HepG2 (cell line): ENCODE data around the gene CFAP69. TPM values are rescaled to one million over a fixed set of nuclear protein-coding genes. Genes with fewer than 3 reads are reported as not detected.

Experiments
- FOXM1 ChIP-seq: sonication (generic); formaldehyde crosslinking; IDR thresholded peaks from 2 replicates; pipeline ENCODE4 v1.5.0; 2020; ENCODE audit warnings: missing genetic modification reagents
- HDAC6 ChIP-seq: fragments of 200-600 bp; sonication (generic); IDR thresholded peaks from 2 replicates; pipeline ENCODE4 v1.7.0; 2017; ENCODE audit warnings: mild to moderate bottlenecking, antibody characterized with exemption, low read length, low read depth
- IRF2 ChIP-seq: IDR thresholded peaks from 2 replicates; pipeline ENCODE4 v1.6.1; 2018; ENCODE audit warnings: missing genetic modification reagents, missing compliant biosample characterization
- KMT2A ChIP-seq: sonication (generic); formaldehyde crosslinking; IDR thresholded peaks from 2 replicates; pipeline ENCODE4 v1.4.0; 2020; ENCODE audit warnings: missing genetic modification reagents
- MAFG ChIP-seq: sonication (generic); formaldehyde crosslinking; IDR thresholded peaks from 2 replicates; pipeline ENCODE4 v1.5.1; 2020; ENCODE audit warnings: mild to moderate bottlenecking, missing genetic modification reagents
- NAIF1 ChIP-seq: sonication (generic); formaldehyde crosslinking; IDR thresholded peaks from 2 replicates; pipeline ENCODE4 v1.5.0; 2020; ENCODE audit warnings: mild to moderate bottlenecking, missing genetic modification reagents, borderline replicate concordance
- SNAI1 ChIP-seq: sonication (generic); formaldehyde crosslinking; IDR thresholded peaks from 2 replicates; pipeline ENCODE4 v1.5.0; 2020; ENCODE audit warnings: mild to moderate bottlenecking, missing genetic modification reagents, borderline replicate concordance
- TEAD3 ChIP-seq: optimal IDR thresholded peaks from 2 replicates; pipeline ENCODE3; 2016; ENCODE audit warnings: borderline replicate concordance
- THAP11 ChIP-seq: IDR thresholded peaks from 2 replicates; pipeline ENCODE4 v1.6.1; 2016; ENCODE audit warnings: missing biosample characterization, missing genetic modification reagents
- ZFP82 ChIP-seq: sonication (generic); formaldehyde crosslinking; IDR thresholded peaks from 2 replicates; pipeline ENCODE4 v1.5.1; 2020; ENCODE audit warnings: mild to moderate bottlenecking, missing genetic modification reagents, borderline replicate concordance
- ZNF350 ChIP-seq: sonication (generic); formaldehyde crosslinking; IDR thresholded peaks from 2 replicates; pipeline ENCODE4 v1.4.0; 2020; ENCODE audit warnings: mild to moderate bottlenecking, low read depth, missing genetic modification reagents, borderline replicate concordance
- polyA plus RNA-seq, 8 experiments: library from polyadenylated mRNA; depleted of rRNA in 3 of 8; stranded (reverse) in 7 of 8; unstranded in 1 of 8; fragments of >200 nt; fragmentation: Illumina TruSeq in 4 of 8; extraction: Trizol in 4 of 8; gene quantifications; 2 replicates each; pipeline versions ENCODE4 v1.2.1 to v1.2.3, GENCODE V29; 2011 to 2016; ENCODE audit warnings: low read depth in 4 of 8, missing spikeins in 1 of 8, mixed read lengths in 1 of 8; ENCODE audit not compliant: insufficient read depth in 1 of 8
- total RNA-seq, 5 experiments: library from RNA; depleted of rRNA; stranded (reverse); fragments of >200 nt; fragmentation: Illumina TruSeq; extraction: Trizol; gene quantifications; 2 replicates each; pipeline ENCODE4 v1.2.3, GENCODE V29; 2016; ENCODE audit warnings: low read depth in 1 of 5
- TF ChIP-seq, protein P1 (sequence below): sonication (generic); formaldehyde crosslinking; IDR thresholded peaks from 2 replicates; pipeline ENCODE4 v1.8.1; 2022; ENCODE audit warnings: mild to moderate bottlenecking, missing genetic modification reagents
- TF ChIP-seq, protein P2 (sequence below): sonication (generic); formaldehyde crosslinking; IDR thresholded peaks from 2 replicates; pipeline ENCODE4 v1.4.0; 2020; ENCODE audit warnings: missing genetic modification reagents
- TF ChIP-seq, protein P3 (sequence below): sonication (generic); formaldehyde crosslinking; IDR thresholded peaks from 2 replicates; pipeline ENCODE4 v1.8.0; 2022; ENCODE audit warnings: low read depth, missing genetic modification reagents
- TF ChIP-seq, protein P4 (sequence below): sonication (generic); formaldehyde crosslinking; IDR thresholded peaks from 2 replicates; pipeline ENCODE4 v1.4.0; 2020; ENCODE audit warnings: mild to moderate bottlenecking, missing genetic modification reagents
- TF ChIP-seq, protein P5 (sequence below): sonication (generic); formaldehyde crosslinking; IDR thresholded peaks from 2 replicates; pipeline ENCODE4 v1.5.0; 2020; ENCODE audit warnings: missing genetic modification reagents

CFAP69 gene
- total and polyA plus RNA-seq, 2 of the 13 experiments (the other 11 are each of a cell fraction or from before 2014, with no cell fraction given), result 2.2 to 4.0 TPM

DNA sequence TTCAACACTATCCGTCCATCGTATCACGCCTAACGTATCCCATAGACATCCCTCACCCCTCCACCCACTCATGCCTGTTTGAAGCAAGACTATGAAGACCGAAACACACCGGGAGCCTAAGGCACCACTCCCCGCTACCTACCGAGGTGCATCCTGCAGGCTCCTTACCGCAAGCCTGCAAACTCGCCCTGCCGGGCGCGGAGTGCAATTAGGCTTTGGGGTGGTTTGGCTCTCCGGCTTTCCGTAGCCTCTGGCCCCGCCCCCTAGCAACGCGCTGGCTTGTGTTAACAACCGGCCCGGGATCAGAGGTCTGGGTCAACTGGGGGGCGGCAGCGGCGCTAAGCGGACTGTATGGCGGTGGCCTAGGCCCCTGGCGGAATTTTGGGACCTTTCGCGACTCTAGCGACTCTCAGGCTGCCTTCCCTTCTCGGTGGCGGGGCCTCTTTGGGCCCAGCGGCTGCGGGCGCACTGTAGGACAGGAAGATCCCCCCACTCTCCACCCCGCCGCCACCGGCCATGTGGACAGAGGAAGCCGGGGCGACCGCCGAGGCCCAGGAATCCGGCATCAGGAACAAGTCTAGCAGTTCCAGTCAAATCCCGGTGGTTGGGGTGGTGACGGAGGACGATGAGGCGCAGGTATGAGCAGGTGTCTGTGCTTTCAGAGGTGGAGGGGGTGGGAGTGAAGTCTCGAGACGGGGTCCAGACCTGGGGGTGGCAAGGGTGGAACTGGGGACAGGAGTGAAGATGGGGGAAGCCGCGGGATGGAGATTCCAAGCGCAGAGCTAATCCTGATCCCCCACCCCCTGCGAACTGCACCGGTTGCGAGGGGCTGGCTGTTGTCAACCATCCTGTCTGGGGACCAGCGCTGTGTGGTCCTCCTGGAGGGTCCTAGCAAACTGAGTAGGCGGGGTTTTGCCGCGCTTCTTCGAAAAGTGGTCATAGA, at the start of gene CFAP69 (continued):
- TF ChIP-seq FOXM1 (CRISPR knock-in tag) (no peak), MAFG (CRISPR knock-in tag) (no peak), ZNF350 (CRISPR knock-in tag) (peak; percentile 36; the same call in 1 of the 2 replicates), TEAD3 (peak; percentile 19), KMT2A (peak; percentile 83), THAP11 (CRISPR knock-in tag) (peak; percentile 87), NAIF1 (CRISPR knock-in tag) (no peak), ZFP82 (0 out of 2 replicates have a peak, but pooled peaks have one; percentile 42), IRF2 (CRISPR knock-in tag) (peak; percentile 73; the same call in 1 of the 2 replicates), SNAI1 (CRISPR knock-in tag) (peak; percentile 77; the same call in 1 of the 2 replicates), HDAC6 (no peak)
- TF ChIP-seq, protein P1, sequence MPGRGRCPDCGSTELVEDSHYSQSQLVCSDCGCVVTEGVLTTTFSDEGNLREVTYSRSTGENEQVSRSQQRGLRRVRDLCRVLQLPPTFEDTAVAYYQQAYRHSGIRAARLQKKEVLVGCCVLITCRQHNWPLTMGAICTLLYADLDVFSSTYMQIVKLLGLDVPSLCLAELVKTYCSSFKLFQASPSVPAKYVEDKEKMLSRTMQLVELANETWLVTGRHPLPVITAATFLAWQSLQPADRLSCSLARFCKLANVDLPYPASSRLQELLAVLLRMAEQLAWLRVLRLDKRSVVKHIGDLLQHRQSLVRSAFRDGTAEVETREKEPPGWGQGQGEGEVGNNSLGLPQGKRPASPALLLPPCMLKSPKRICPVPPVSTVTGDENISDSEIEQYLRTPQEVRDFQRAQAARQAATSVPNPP (CRISPR knock-in tag), result peak; percentile 51; the same call in 1 of the 2 replicates
- TF ChIP-seq, protein P2, sequence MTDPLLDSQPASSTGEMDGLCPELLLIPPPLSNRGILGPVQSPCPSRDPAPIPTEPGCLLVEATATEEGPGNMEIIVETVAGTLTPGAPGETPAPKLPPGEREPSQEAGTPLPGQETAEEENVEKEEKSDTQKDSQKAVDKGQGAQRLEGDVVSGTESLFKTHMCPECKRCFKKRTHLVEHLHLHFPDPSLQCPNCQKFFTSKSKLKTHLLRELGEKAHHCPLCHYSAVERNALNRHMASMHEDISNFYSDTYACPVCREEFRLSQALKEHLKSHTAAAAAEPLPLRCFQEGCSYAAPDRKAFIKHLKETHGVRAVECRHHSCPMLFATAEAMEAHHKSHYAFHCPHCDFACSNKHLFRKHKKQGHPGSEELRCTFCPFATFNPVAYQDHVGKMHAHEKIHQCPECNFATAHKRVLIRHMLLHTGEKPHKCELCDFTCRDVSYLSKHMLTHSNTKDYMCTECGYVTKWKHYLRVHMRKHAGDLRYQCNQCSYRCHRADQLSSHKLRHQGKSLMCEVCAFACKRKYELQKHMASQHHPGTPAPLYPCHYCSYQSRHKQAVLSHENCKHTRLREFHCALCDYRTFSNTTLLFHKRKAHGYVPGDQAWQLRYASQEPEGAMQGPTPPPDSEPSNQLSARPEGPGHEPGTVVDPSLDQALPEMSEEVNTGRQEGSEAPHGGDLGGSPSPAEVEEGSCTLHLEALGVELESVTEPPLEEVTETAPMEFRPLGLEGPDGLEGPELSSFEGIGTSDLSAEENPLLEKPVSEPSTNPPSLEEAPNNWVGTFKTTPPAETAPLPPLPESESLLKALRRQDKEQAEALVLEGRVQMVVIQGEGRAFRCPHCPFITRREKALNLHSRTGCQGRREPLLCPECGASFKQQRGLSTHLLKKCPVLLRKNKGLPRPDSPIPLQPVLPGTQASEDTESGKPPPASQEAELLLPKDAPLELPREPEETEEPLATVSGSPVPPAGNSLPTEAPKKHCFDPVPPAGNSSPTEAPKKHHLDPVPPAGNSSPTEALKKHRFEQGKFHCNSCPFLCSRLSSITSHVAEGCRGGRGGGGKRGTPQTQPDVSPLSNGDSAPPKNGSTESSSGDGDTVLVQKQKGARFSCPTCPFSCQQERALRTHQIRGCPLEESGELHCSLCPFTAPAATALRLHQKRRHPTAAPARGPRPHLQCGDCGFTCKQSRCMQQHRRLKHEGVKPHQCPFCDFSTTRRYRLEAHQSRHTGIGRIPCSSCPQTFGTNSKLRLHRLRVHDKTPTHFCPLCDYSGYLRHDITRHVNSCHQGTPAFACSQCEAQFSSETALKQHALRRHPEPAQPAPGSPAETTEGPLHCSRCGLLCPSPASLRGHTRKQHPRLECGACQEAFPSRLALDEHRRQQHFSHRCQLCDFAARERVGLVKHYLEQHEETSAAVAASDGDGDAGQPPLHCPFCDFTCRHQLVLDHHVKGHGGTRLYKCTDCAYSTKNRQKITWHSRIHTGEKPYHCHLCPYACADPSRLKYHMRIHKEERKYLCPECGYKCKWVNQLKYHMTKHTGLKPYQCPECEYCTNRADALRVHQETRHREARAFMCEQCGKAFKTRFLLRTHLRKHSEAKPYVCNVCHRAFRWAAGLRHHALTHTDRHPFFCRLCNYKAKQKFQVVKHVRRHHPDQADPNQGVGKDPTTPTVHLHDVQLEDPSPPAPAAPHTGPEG, result 0 out of 2 replicates have a peak, but pooled peaks have one; percentile 29
- TF ChIP-seq, protein P3, sequence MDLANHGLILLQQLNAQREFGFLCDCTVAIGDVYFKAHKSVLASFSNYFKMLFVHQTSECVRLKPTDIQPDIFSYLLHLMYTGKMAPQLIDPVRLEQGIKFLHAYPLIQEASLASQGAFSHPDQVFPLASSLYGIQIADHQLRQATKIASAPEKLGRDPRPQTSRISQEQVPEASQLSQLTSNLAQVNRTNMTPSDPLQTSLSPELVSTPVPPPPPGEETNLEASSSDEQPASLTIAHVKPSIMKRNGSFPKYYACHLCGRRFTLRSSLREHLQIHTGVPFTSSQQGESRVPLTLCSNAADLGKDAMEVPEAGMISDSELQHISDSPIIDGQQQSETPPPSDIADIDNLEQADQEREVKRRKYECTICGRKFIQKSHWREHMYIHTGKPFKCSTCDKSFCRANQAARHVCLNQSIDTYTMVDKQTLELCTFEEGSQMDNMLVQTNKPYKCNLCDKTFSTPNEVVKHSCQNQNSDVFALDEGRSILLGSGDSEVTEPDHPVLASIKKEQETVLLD (CRISPR knock-in tag), result no peak
- TF ChIP-seq, protein P4, sequence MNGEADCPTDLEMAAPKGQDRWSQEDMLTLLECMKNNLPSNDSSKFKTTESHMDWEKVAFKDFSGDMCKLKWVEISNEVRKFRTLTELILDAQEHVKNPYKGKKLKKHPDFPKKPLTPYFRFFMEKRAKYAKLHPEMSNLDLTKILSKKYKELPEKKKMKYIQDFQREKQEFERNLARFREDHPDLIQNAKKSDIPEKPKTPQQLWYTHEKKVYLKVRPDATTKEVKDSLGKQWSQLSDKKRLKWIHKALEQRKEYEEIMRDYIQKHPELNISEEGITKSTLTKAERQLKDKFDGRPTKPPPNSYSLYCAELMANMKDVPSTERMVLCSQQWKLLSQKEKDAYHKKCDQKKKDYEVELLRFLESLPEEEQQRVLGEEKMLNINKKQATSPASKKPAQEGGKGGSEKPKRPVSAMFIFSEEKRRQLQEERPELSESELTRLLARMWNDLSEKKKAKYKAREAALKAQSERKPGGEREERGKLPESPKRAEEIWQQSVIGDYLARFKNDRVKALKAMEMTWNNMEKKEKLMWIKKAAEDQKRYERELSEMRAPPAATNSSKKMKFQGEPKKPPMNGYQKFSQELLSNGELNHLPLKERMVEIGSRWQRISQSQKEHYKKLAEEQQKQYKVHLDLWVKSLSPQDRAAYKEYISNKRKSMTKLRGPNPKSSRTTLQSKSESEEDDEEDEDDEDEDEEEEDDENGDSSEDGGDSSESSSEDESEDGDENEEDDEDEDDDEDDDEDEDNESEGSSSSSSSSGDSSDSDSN (CRISPR knock-in tag), result peak; percentile 66; the same call in 1 of the 2 replicates
- TF ChIP-seq, protein P5, sequence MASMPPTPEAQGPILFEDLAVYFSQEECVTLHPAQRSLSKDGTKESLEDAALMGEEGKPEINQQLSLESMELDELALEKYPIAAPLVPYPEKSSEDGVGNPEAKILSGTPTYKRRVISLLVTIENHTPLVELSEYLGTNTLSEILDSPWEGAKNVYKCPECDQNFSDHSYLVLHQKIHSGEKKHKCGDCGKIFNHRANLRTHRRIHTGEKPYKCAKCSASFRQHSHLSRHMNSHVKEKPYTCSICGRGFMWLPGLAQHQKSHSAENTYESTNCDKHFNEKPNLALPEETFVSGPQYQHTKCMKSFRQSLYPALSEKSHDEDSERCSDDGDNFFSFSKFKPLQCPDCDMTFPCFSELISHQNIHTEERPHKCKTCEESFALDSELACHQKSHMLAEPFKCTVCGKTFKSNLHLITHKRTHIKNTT (CRISPR knock-in tag), result no peak
